Measurements from ENCODE around the gene AGBL5.
A peak's percentile ranks its signal among the peaks of the same experiment; 100 is the strongest.
"Not testable (repeated sequence)": the region's sequence is repeated elsewhere in the genome, so short reads cannot be mapped to it uniquely, and the experiment has no call there.

AGBL5 gene

DNA sequence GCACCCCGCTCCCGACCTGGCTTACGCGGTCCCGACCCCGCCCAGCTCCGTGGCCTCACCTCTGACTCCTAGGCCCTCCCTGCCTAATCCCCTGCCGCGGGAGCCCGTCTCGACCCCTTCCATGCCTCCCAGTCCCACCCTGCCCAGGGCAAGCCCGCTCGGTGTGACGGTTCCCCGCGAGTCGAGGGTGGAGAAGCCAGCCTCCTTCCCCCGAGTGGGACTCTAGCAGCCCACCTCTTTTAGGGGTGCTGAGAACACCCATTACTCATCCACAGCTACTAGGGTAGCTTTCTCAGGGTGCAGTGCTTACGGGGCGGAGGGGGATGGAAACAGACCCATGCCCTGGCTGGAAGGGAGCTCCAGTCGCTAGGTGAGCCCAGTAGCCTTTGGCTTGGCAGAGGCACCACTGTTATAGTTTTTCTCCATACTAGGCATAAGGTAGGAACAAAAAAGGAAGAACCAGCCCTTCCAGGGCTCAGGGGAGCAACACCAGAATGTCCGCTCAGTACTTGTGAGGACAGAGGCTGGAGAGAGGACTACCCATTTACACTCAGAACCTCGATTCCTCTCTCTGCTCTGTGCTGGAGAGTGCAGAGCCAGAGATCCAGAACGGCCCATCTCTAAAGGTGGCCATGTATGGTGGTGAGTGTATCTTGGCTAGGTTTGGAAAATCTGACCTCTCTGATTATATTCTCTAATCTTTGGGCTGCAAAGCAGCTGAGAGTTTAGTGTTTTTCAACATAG lies 606 bp downstream of the AGBL5 start:
- peak in 19 of 51 donors; percentile 19 to 70 (median 42) for DNase-seq

DNA sequence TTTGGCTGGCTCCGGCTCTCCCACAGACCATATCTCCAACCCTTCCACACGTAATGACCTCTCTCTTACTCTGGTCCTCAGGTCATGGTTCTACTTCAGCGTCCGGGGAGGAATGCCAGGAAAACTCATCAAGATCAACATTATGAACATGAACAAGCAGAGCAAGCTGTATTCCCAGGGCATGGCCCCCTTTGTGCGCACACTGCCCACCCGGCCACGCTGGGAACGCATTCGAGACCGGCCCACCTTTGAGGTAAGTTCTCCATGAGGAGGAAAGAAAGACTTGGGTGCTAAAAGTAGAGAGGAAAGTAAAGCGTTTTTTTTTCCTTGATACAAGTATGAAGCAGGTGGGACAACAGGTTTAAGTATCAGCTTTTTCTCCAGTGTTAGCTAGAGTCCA lies 1.9 kb downstream of the AGBL5 start:
- DNase-seq, result no peak

DNA sequence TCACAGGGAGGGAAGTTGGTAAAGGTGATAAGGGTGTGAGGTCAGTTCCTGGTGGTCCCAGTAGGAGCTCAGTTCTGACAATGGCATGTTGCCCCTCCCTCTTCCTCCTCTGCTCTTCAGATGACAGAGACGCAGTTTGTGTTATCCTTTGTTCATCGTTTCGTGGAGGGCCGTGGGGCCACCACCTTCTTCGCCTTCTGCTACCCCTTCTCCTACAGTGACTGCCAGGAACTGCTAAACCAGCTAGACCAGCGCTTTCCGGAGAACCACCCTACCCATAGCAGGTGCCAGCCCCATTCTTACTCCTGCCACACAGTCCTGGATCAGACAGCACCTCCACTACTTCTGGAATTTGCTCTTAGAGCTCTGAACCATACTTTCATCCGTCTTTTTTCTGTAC lies 2.3 kb downstream of the AGBL5 start:
- no peak for DNase-seq

DNA sequence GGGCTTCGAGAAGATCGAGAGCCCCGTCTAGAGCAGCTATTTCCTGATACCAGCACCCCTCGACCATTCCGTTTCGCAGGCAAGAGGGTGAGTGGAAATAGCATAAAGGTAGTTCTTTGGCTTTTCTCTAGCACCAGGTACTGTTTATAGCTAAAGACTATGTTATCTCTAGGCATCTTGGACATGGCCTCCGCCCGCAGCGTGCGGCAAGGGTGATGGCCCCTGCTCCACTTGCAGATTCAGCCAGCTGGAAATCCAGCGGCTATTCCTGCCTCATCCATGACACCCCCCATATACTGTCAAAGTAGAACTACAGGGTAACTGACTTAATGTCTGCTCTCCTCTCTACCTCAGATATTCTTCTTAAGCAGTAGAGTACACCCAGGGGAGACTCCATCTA lies 3.3 kb downstream of the AGBL5 start:
- DNase-seq, result no peak

DNA sequence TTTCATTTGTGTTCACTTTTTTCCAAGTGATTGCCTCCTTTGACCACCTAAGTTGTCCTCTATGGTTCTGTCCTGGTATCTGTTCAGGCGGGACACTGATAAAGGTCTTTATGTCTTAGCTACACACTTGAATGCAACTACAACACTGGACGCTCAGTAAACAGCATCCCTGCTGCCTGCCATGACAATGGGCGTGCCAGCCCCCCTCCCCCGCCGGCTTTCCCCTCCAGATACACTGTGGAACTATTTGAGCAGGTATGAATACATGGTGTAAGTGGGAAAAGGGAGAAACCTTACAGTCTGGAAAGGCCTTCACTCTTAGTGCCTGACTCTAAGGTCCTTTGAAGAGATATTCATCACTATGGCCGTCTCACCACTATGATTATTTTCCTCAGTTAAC lies 5.7 kb downstream of the AGBL5 start:
- DNase-seq, result no peak

DNA sequence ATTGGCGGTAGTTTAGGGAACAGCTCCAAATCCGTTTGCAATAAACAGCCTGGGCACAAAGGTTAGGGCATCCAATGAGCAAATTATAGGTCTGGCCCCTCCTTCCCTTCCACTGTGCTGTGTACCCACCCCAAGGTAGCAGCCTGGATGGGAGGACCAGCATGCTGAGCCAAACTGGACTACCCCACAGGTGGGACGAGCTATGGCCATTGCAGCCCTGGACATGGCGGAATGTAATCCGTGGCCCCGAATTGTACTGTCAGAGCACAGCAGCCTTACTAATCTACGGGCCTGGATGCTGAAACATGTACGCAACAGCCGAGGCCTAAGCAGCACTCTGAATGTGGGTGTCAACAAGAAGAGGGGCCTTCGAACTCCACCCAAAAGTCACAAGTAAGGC lies 6.7 kb downstream of the AGBL5 start:
- no peak for DNase-seq

DNA sequence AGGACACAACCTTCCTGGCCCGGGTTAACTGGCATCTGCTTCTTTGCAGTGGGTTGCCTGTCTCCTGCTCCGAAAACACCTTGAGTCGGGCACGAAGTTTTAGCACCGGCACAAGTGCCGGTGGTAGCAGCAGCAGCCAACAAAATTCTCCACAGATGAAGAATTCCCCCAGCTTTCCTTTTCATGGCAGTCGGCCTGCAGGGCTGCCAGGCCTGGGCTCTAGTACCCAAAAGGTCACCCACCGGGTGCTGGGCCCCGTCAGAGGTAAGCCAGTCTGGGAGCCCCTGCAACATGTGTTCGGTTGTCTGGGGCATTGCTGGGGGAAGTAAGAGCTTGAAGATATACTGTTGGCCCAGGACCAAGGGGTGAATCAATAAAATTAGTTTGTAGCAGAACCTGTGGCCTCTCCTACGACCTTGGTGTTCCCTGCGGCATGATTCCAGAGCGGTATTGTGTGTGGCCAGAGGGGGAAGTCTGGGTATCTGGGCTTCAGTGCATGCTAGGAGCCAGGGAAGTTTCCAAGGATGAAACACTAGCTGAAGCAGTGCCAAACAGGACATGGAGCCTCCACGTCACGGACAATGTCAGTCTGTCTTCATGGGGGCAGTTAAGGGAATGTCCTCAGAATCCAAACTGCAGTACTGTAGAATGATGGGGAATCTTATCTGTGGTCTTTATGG lies 7.8 kb downstream of the AGBL5 start:
- DNase-seq, result no peak

DNA sequence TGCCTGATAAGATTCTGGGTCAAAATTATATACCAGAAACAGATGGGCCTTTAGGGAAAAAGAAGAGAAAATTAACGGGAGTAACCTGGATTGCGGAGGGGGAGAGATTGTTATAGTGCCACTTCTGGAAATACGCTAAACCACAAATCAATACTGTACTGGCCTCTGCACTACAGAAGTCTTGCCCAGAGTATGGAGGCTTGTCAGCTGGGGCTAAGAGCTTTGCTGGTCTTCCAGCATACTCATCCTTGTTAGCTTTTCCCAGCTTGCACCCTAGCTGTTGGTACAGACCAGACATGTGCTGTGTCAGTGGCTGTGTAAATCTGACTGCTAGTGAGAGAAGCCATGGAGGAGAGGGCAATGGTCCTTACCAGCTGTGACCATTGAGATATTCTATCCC lies 8.9 kb downstream of the AGBL5 start:
- no peak for DNase-seq

DNA sequence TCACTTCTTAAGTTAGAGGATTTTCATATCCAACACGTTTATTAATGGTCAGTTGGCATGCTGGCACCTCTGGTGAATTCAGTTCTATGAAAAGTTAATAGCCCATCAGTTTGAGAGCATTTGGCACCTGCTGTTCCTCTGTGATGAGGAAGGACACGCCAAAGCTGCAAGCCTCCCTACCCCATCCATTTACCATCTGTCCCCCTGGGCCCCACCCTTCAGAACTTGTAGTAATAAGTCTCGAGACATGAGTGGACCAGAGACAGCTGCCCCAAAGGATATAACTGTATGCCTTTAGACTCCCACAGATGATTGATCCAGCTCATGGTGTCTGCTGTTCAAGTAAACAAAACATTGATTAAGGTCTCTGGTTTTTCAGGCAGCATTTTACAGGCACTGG lies 13.7 kb downstream of the AGBL5 start:
- no peak for DNase-seq

DNA sequence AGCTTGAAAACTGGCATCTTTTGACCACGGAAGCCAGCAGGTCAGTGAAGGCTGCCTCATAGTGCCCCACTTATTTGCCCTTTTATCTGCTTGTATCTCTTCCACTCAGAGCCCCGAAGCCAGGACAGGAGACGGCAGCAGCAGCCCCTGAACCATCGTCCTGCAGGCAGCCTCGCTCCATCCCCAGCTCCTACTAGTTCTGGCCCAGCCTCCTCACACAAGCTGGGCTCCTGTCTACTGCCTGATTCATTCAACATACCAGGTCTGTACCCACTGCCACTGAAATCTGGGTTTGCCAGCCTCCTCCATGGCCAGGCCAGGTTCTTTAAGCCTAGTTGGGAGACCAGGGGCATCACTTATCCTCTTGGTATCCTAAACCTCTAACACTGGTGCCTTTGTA lies 15.9 kb downstream of the AGBL5 start:
- DNase-seq, result no peak

DNA sequence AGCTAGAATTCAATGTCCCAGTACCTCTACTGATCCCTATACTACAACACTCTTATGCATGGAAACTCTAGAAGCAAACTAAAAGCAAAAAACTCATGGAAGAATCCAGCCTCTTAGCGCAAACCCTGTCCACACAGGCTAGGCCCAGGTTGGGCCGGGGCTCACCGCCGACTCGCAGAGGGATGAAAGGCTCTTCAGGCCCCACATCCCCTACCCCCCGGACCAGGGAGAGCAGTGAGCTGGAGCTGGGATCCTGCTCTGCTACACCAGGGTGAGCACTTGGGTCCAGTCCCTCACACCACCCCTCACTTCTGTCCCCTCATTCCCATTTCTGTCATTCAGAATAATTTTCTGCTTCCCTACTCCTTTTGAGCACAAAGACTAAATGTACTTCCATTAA lies 18.0 kb downstream of the AGBL5 start:
- no peak for DNase-seq

DNA sequence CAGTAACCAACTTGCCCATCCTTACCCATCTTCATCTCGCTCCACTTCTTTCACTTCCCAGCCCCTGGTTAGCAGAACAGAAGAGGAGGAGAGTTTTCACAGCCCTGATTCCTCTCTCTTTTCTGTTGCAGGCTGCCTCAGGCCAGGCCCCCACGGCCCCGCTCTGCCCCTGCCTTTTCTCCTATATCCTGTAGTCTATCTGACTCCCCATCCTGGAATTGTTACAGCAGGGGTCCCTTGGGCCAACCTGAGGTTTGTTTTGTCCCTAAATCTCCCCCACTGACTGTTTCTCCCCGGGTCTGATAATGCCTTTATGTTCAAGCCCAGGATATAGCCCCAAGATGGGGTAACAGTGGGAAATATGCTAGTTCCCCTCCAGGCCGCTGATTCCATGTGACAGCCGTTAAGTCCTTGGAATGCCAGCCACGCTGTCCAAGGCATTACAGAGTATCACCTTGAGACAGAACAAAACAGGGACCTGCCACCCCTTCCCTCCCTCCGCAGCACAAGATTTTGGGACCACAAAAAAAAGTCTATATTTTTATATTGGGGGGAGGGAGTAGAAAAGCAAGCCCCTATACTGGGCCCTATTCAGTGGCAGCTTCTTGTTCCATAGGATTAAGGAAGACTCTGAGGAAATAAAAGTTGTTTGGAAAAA lies 18.6 kb downstream of the AGBL5 start:
- DNase-seq, result no peak

DNA sequence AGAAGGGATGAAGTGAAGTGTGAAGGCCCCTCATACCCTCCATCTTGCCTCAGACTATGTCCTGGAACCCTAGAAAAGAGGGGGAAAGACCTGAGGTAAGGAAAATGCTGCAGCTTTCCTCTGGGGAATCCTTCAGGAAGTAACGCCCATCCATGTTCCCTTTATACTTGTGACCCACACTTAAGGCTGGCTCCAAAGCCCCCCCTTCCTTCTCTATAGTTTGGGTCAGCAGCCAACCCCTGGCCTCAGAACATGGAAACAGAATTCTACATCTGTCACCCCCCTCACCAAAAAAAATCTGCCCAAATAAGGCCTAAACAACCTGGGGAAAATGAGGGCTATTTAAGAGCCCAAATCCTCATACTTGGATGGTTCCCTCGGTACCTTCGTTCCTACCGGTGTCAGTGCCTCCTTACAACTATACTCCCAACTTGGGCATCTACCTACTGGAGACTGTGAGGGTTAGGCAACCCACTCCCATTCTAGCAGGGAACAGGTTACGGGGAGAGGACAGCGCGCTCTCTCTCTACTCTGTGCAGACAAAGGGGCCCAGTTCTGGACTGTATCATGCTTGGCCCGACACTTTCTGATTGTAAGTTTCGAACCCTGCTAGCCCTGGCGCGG lies 19.3 kb downstream of the AGBL5 start:
- no peak for DNase-seq

DNA sequence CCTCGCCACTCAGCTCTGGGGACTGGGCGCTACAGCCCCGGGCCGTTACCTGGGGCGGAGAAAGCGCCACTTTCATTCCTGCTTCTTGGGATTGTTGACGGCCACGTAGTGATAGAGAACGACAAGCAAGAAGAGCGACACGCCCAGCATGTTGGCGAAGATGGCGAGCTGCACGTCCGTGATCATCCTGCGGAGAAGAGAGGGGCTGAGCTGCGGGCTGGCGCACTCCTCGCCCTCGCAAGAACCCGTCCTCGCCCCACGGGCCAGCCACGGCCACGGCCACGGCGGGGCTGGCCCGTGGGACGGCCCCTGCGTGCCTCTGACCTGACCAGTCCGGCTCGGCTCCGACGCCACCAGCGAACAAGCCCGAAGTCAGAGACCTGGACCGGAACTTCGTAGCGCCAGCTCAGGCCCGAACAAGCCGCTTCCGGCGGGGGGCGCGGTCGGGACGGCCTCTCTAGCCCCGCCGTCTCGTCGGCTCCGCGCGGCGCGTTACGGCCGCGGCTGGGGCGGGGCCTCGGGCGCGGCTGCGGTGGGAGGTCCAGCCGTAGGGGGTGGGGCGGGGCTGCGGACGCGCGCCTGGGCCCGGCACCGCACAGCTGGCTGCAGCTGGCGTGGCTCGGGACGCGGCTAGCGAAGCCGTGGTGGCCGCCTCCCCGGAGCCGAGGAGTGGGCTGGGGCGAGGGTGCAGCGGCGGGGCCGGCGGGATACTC lies 20.0 kb downstream of the AGBL5 start, which contains the start of gene OST4:
TSS of gene OST4 (minus strand) at position 378 of the 713 bp plus-strand sequence.
- peak; percentile 46 to 97 (median 91) for DNase-seq

DNA sequence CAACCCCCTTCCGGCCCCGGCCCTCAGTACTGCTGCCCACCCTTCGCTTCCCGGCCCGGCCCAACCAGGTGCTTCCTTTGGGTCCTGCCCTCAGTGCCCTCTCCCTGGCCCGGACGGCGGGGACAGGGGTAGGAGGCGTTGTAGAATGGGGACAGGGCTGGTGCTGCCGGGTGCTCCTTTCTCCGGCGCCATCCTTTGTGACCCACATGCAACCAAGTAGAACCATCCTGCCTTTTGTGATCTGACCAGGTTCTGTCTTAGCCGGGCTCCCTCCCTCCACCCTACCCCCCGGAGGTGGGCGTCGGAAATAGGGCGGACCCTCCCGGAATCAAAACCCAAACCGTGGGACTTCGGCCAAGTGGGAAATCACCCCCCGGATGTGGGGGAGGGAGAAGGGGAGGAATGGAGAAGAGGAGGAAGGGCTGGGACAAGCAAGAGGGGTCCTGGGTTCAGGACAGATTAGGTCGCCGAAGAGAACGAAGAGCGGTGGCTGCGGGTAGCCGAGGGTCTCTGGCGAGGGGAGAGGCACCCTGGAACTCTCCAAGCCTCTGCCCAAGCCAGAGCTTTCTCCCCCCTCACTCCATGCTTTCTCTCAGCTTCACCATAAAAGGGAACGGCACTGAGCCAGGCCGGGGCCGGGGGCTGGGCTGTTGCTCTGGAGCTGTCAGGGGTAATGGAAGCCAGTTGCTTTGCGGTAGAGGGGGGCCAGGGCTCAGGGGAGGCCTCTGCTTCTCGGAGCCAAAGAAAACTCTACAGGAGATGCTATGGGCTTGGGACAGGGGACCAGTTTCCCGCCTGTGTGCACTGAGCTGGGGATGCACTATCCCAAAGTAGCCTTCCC lies 20.7 kb downstream of the AGBL5 start:
- peak in 36 of 51 donors; percentile 15 to 67 (median 40) for DNase-seq

DNA sequence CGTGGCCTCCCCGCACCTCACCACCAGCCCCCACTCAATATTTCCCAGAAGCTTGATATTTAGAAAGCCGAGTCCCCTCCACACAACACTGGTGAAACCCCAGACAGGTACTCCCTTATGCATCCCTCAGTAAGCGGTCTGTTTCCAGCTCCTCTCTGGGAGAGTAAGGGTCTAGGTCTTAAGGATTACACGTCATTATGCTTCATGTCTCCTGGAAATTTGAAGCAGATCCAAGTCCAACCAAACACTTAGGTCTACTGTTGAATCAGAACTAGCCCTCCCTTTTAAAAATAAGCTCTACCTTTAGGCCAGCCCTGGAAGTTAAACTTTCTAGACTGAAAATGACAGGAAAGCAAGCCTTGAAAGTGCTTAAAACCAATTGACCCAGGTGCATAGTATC lies 21.5 kb downstream of the AGBL5 start:
- DNase-seq, result no peak

DNA sequence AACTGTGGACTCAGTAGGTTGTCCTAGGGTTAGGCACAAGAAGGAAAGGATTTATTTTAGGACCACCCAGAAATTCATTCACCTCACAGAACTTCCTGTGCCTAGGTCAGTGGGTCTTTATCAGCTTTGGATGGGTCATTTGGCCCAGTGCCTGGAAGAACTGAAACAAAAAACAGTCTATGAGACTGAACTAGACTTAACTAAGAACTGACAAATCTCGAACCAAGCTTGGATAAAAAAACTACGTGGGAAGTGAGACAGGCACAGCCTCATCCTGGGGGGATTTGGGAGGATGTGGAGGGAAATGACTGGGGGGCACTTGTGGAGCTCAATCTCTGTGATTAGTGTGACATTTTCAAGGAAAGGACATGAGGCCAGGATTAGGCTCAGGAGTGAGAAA lies 22.3 kb downstream of the AGBL5 start:
- DNase-seq, result no peak

DNA sequence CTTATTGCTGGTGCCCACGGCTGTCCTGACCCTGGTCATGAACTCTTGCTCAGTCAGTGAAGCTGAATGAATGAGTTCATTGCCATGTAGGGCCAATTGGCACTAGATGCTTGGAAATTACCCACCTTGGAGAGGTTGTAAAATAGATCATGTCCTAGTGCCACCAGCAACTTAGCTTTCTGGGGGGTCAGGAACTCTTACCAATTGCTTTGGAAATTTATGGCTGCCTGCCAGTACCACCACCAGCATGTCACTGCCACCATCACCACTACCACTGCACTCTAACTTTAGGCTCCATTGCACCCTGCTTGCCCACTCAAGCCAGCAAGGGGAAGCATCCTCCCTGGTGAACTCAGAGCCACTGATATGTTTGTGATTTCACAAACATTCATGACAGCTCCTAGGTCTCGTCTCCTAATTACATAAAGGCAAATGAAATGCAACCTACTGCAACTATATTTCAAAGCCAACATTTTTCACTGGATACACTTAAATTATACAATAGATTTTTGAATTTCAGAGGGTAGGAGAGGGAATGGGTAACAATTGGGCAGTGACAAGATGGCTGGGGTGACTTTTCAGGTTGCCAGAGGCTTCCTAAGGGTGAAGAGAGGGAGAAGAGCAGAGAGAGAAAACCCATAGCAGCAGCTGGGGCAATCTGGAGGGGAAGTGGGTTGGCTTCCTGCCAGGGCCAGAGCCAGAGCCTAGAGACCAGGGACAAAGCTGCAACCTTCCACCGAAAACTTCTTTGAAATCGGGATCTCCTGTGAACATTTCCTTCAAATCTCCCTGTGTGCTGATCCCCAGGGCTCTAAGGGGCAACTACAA lies 23.5 kb downstream of the AGBL5 start:
- DNase-seq, result peak in 6 of 51 donors; percentile 6 to 34 (median 9)

DNA sequence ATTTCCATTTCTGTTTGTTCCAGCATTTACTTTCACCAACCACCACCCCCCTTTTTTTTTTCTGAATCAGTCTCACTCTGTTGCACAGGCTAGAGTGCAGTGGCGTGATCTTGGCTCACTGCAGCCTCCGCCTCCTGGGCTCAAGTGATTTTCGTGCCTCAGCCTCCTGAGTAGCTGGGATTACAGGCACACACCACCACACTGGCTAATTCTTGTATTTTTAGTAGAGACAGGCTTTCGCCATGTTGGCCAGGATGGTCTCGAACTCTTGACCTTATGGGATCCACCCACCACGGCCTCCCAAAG lies 24.1 kb downstream of the AGBL5 start:
- DNase-seq, result not testable (repeated sequence)

DNA sequence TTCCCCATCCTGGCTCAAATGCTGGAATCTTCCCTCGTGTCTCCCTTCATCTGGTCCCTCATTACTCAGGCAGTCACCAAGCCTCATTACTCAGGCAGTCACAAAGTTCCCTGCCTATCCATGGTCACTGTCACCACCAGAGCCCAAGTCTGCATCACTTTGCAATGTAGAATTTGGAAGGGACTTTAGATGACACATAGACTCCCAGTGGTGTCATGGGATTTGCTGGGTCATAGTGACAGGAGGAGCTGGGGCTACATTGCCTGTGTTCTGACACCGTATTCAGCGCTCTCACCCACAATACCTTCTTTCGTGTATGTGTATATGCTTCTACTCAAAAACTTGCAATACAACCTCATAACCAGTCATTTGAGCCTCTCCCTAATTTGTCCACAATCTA lies 24.9 kb downstream of the AGBL5 start:
- no peak for DNase-seq

Measured in hypothalamus (tissue), 51 donors.